SK-N-SH treated with all-trans-retinoic acid at 6 μM for 48 hours (cell line): Measurements from ENCODE around the gene ALX3.

ENCODE experiments used
- ATAC-seq: fragments of 200-7000 bp; cut with Tn5 transposase; 3 replicates; pipeline ENCODE4 v1.9.1; 2020; ENCODE audit warnings: mild to moderate bottlenecking, moderate library complexity
- ARNTL ChIP-seq: fragments of 450-650 bp; formaldehyde crosslinking; IDR thresholded peaks from 2 replicates; pipeline ENCODE4 v1.5.0; 2020; ENCODE audit warnings: low read depth, mild to moderate bottlenecking, moderate library complexity, borderline replicate concordance
- BACH2 ChIP-seq: fragments of 250-450 bp; sonication (Bioruptor Pico); IDR thresholded peaks from 2 replicates; pipeline ENCODE4 v1.9.0; 2021; ENCODE audit warnings: mild to moderate bottlenecking, borderline replicate concordance
- CREB5 ChIP-seq: fragments of 250-450 bp; sonication (Bioruptor Pico); IDR thresholded peaks from 2 replicates; pipeline ENCODE4 v1.5.1; 2020; ENCODE audit warnings: low read depth, mild to moderate bottlenecking, moderate library complexity
- CSDC2 ChIP-seq: fragments of 250-450 bp; sonication (Bioruptor Pico); IDR thresholded peaks from 2 replicates; pipeline ENCODE4 v1.5.0; 2020; ENCODE audit warnings: mild to moderate bottlenecking, moderate library complexity
- CSRNP3 ChIP-seq: fragments of 250-450 bp; sonication (Bioruptor Pico); IDR thresholded peaks from 2 replicates; pipeline ENCODE4 v1.5.1; 2021; ENCODE audit warnings: mild to moderate bottlenecking, moderate library complexity
- ESRRG ChIP-seq: fragments of 250-450 bp; sonication (Bioruptor Pico); IDR thresholded peaks from 2 replicates; pipeline ENCODE4 v1.6.1; 2021; ENCODE audit warnings: mild to moderate bottlenecking
- GLIS3 ChIP-seq: fragments of 250-450 bp; sonication (Bioruptor Pico); IDR thresholded peaks from 2 replicates; pipeline ENCODE4 v1.5.0; 2020; ENCODE audit warnings: mild to moderate bottlenecking, moderate library complexity
- ISL1 ChIP-seq: fragments of 250-450 bp; sonication (Bioruptor Pico); IDR thresholded peaks from 2 replicates; pipeline ENCODE4 v2.1.2; 2022; ENCODE audit warnings: mild to moderate bottlenecking, moderate library complexity
- OSR1 ChIP-seq: fragments of 250-450 bp; sonication (Bioruptor Pico); IDR thresholded peaks from 2 replicates; pipeline ENCODE4 v1.8.0; 2022; ENCODE audit warnings: moderate library complexity, mild to moderate bottlenecking, inconsistent platforms
- POU6F1 ChIP-seq: fragments of 250-450 bp; sonication (Bioruptor Pico); IDR thresholded peaks from 2 replicates; pipeline ENCODE4 v1.8.0; 2021; ENCODE audit warnings: low read depth, mild to moderate bottlenecking, moderate library complexity, borderline replicate concordance
- PPARA ChIP-seq: fragments of 250-450 bp; sonication (Bioruptor Pico); IDR thresholded peaks from 2 replicates; pipeline ENCODE4 v1.5.0; 2020; ENCODE audit warnings: mild to moderate bottlenecking, borderline replicate concordance
- RARB ChIP-seq: fragments of 250-450 bp; sonication (Bioruptor Pico); IDR thresholded peaks from 2 replicates; pipeline ENCODE4 v1.8.0; 2021; ENCODE audit warnings: mild to moderate bottlenecking, moderate library complexity
- SNAI2 ChIP-seq: fragments of 250-450 bp; sonication (Bioruptor Pico); IDR thresholded peaks from 2 replicates; pipeline ENCODE4 v1.5.0; 2020; ENCODE audit warnings: mild to moderate bottlenecking, moderate library complexity
- TCF4 ChIP-seq: fragments of 250-450 bp; sonication (Bioruptor Pico); IDR thresholded peaks from 2 replicates; pipeline ENCODE4 v1.8.0; 2021; ENCODE audit warnings: mild to moderate bottlenecking, moderate library complexity, borderline replicate concordance
- TOX ChIP-seq: fragments of 250-450 bp; sonication (Bioruptor Pico); IDR thresholded peaks from 2 replicates; pipeline ENCODE4 v1.8.0; 2021; ENCODE audit warnings: mild to moderate bottlenecking, moderate library complexity, borderline replicate concordance
- TSHZ2 ChIP-seq: fragments of 250-450 bp; sonication (Bioruptor Pico); IDR thresholded peaks from 2 replicates; pipeline ENCODE4 v1.5.0; 2020; ENCODE audit warnings: mild to moderate bottlenecking, moderate library complexity
- ZC3H10 ChIP-seq: fragments of 250-450 bp; sonication (Bioruptor Pico); IDR thresholded peaks from 2 replicates; pipeline ENCODE4 v1.5.1; 2021; ENCODE audit warnings: mild to moderate bottlenecking, moderate library complexity
- ZFP3 ChIP-seq: fragments of 250-450 bp; sonication (Bioruptor Pico); IDR thresholded peaks from 2 replicates; pipeline ENCODE4 v1.5.0; 2020; ENCODE audit warnings: mild to moderate bottlenecking, moderate library complexity
- ZNF70 ChIP-seq: fragments of 450-650 bp; formaldehyde crosslinking; IDR thresholded peaks from 2 replicates; pipeline ENCODE4 v1.5.0; 2020; ENCODE audit warnings: mild to moderate bottlenecking, moderate library complexity
- ZNF8 ChIP-seq: fragments of 450-650 bp; formaldehyde crosslinking; IDR thresholded peaks from 2 replicates; pipeline ENCODE4 v1.5.0; 2020; ENCODE audit warnings: mild to moderate bottlenecking, moderate library complexity

ALX3 gene

GRCh38 chr1:110049801-110050601 lies 20.5 kb downstream of the ALX3 start:
- TF ChIP-seq SNAI2 (CRISPR knock-in tag) (no peak), ZFP3 (no peak), ZNF8 (CRISPR knock-in tag) (no peak), OSR1 (CRISPR knock-in tag) (no peak), GLIS3 (CRISPR knock-in tag) (no peak), ZNF70 (CRISPR knock-in tag) (no peak), CSRNP3 (CRISPR knock-in tag) (no peak), BACH2 (CRISPR knock-in tag) (no peak), PPARA (no peak), POU6F1 (CRISPR knock-in tag) (no peak), ESRRG (CRISPR knock-in tag) (no peak)
- TF ChIP-seq, all 23 proteins: peak for 0
- ATAC-seq: no peak; the same call in 2 of the 3 replicates

- no peak for TF ChIP-seq CREB5
- TF ChIP-seq ZC3H10 (CRISPR knock-in tag): no peak
- ATAC-seq: no peak
Observed at GRCh38 chr1:110048923-110049601, 21.4 kb downstream of the ALX3 start.

- TF ChIP-seq ZNF70 (CRISPR knock-in tag) (no peak), ARNTL (CRISPR knock-in tag) (no peak), CSDC2 (CRISPR knock-in tag) (no peak), ESRRG (CRISPR knock-in tag) (no peak), ZC3H10 (CRISPR knock-in tag) (no peak), TOX (CRISPR knock-in tag) (no peak), GLIS3 (CRISPR knock-in tag) (no peak), TSHZ2 (CRISPR knock-in tag) (no peak), RARB (CRISPR knock-in tag) (no peak), TCF4 (CRISPR knock-in tag) (no peak), CREB5 (no peak), ISL1 (CRISPR knock-in tag) (no peak), BACH2 (CRISPR knock-in tag) (no peak), POU6F1 (CRISPR knock-in tag) (no peak), CSRNP3 (CRISPR knock-in tag) (no peak), OSR1 (CRISPR knock-in tag) (no peak)
- no peak for ATAC-seq
Observed at GRCh38 chr1:110048240-110048639, 22.2 kb downstream of the ALX3 start.
